Measurements from ENCODE around the gene RBM39.
"Not testable (repeated sequence)": the region's sequence is repeated elsewhere in the genome, so short reads cannot be mapped to it uniquely, and the experiment has no call there.

RBM39 gene

DNA sequence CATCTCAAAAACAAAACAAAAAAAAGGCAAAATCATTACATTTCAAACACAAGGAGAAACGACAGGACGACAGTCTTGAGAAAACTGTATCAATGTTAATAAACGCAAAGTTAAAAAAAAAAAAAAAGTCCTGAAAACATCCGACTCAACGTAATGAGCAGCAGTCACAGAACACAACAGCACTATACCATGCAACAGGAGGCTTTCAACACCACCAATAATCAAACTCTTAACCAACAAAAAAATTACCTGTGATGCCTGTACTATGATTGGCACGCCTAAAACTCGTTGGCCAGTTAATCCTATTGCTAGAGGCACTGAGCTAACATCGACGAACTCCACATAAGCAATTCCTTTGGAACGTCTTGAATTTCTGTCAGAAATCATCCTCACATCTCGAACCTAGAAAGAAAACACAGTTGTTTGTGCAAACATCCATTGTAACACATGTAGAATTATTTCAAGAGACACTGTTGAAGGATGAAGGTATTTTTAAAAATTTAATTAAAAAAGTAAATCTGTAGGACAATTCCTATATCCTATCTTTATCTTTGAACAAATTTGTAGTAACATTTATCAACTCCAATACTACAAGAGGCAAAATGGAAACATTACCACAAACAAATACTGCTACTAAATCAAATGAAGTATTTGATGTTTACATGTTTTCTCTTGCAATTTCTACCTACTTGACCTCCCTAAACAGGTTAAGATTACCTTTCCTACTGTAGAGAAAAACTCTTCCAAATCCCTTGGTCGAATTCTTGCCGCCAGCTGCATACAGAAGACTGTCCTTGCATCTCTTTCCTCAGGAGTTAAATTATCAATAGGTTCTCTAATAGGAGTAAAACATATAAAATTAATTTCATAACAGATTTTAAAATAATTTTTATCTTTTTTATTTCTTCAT is 17.5 kb downstream of the RBM39 start:
- no peak for DNase-seq

DNA sequence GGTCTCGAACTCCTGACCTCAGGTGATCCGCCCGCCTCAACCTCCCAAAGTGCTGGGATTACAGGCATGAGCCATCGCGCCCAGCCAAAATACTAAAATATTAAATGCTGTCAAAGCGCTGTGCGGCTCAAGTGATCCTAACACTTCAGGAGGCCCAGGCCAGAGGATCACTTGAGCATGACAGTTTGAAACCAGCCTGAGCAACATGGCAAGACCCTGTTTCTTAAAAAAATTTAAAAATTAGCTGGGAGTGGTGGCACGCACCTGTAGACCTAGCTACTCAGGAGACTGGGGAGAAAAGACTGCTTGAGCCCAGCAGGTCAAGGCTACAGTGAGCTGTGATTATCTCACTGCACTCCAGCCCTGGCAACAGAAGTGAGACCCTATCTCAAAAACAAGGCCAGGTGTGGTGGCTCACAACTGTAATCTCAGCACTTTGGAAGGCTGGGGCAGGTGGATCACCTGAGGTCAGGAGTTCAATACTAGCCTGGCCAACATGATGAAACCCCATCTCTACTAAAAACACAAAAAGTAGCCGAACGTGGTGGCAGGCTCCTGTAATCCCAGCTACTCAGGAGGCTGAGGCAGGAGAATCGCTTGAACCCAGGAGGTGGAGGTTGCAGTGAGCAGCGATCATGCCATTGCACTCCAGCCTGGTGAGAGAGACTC is 18.3 kb downstream of the RBM39 start:
- not testable (repeated sequence) for DNase-seq

DNA sequence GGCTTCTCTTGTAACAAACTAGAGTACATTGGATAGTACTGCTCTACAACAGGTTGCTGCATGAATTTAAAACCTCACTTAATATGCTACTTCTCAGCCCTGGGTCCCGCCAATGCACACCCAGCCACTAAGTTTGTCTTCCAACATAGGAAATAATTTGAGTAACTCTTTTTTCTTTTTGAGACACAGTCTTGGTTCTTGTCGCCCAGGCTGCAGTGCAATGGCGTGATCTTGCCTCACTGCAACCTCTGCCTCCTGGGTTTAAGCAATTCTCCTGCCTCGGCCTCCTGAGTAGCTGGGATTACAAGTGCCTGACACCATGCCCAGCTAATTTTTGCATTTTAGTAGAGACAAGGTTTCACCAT is 18.8 kb downstream of the RBM39 start:
- not testable (repeated sequence) for DNase-seq

DNA sequence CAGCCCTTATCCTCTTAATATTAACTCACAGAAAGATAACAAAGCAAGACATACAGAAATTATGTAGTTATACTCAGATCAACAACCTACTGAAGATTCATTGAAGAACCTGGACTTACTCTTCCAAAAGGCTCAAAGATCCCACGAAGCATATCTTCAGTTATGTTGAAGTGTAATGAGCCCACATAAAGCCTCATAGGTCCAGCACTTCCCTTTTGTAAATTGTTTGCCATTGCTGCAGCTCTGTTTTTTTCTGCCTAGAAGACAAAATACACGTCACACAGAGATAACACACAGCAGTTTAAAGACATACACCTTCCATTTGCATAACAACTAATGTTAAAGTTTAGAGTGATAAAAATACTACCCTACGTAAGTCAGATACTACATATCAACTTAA is 20.4 kb downstream of the RBM39 start:
- DNase-seq, result no peak

DNA sequence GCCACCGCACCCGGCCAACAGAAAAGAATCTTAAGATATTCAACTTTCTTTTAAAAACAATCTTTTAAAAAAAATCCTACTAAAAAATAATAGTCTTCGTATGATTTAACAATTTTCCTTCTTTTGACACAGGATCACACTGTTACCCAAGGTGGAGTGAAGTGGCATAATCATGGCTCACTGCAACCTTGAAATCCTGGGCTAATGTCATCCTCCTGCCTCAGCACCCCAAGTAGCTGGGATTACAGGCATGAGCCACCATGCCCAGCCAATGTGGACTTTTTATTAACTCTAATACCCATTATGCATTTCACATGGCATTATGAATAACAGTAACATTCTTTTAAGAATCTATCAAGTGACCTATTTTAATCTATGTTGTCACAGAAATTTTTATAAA is 20.8 kb downstream of the RBM39 start:
- no peak for DNase-seq

DNA sequence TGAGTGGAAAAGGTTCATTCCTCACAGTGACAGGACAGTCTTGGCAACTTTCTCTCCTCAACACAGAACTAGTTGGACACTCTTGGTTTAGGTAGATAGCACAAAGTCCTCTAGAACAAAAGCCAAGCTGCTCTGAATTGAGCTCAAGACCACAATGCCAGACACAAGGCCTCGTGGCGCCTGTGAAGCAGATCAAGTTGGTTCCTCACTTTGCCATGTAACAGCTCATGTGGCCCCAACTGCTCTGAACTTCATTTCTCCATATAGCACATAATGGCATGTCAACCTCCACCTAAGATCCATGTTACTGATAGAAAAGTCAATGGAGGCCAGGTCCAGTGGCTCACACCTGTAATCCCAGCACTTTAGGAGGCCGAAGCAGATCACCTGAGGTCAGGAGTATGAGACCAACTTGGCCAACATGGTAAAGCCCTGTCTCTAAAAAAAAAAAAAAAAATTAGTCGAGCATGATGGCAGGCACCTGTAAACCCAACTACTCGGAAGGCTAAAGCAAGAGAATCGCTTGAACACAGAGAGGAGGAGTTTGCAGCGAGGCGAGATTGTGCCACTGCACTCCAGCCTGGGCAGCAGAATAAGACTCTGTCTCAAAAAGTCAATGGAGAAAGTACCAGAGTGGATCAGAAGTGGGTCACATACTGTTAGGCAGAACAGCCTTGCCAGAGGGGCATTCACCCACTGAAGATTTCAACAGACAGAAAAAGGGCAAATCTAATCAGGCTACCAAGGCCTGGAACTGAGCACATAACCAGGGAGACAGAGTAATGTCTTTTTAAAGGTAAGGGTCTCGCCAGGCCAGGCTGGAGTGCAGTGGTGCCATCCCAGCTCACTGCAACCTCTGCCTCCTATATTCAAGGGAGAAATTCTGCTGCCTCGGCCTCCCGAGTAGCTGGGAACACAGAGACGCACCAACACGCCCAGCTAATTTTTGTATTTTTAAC is 21.6 kb downstream of the RBM39 start:
- no peak for DNase-seq

DNA sequence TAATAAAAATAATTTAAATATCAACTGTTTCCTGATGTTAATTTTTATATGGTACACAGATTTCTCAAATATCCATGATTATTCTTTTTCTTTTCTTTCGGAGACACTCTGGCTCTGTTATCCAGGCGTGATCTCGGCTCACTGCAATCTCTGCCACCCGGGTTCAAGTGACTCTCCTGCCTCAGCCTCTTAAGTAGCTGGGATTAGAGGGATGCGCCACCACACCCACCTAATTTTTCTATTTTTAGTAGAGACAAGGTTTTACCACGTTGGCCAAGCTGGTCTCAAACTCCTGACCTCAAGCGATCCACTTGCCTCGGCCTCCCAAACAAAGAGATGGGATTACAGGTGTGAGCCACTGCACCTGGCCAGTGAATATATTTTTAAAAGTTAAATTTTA is 22.3 kb downstream of the RBM39 start:
- no peak for DNase-seq

DNA sequence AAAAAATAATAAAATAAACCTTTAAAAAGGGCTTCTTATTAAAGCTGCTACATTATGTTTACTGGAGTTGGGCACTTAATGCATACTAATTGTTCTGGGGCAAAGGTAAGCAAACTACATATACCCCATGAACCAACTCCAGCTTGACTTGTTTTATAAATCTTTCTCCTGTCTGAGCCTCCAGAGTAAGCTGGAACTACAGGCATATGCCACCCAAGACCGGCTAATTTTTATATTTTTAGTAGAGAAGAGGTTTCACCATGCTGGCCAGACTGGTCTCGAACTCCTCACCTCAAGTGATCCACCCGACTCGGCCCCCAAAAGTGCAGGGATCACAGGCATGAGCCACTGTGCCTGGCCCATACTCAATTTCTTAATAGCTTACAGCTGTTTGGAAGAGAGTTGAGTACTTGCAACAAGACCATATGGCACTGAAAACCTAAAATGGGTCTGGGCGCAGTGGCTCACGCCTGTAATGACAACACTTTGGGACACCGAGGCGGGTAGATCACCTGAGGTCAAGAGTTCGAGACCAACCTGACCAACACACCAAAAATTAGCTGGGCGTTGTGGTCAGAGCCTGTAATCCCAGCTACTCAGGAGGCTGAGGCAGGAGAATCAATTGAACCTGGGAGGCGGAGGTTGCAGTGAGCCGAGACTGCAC is 23.0 kb downstream of the RBM39 start:
- DNase-seq, result no peak

DNA sequence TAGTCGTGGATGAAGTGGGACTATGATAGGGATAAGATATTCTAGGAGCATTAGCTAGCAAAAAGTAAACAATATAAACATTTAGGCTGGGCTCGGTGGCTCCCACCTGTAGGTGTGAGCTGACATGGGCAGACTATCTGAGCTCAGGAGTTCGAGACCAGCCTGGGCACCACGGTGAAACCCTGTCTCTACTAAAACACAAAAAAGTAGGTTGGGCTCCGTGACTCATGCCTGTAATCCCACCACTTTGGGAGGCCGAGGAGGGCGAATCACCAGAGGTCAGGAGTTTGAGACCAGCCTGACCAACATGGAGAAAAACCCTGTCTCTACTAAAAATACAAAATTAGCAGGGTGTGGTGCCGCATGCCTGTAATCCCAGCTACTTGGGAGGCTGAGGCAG is 23.7 kb downstream of the RBM39 start:
- not testable (repeated sequence) for DNase-seq

DNA sequence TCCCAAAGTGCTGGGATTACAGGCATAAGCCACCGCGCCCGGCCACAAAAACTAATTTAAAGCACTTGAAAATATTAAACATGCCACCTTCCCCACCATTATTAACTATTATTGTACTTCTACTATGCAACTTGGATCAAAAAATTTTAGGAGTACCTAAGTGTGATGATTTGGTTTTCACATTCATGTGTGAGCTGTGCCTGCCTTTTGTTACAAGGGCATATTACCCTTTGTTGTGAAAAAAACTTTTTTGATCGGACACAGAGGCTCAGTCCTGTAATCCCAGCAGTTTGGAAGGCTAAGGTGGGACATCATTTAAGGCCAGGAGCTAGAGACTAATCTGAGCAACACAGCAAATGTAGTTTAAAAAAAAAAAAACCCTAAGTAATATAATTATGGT is 25.7 kb downstream of the RBM39 start:
- DNase-seq, result no peak

DNA sequence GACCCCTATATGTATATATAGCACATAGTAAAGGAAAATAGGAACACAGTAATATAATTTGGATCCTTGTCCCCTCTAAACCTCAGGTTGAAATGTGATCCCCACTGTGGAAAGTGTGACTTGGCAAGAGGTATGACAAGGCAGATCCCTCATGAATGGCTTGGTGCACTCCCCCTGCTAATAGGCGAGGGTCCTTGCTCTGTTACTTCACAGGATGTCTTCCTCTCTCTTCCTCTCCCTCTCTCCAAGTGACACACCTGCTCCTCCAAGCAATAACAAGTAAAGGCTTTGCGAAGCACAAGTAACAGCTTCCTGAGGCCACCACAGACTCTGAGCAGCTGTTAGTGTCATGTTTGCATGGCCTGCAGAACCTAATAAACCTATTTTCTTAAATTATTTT is 26.4 kb downstream of the RBM39 start:
- DNase-seq, result no peak

DNA sequence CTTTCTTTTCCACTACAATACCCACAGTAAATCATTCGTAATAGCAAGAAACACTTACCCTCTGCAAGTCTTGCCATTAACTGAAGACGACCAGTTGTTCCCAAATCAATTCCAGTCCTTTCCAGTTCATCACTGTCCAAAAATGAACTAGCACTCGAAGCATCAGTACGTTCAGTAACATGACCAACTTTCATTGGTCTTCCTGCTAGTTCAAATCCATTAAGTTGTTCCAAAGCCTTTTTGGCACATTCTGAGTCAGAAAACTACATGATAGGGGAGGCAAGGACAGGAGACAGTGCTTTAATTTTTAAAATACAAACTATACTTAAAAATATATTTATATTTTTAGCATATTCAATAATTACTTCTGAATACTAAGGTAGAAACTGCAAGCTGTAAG is 27.9 kb downstream of the RBM39 start:
- DNase-seq, result no peak

DNA sequence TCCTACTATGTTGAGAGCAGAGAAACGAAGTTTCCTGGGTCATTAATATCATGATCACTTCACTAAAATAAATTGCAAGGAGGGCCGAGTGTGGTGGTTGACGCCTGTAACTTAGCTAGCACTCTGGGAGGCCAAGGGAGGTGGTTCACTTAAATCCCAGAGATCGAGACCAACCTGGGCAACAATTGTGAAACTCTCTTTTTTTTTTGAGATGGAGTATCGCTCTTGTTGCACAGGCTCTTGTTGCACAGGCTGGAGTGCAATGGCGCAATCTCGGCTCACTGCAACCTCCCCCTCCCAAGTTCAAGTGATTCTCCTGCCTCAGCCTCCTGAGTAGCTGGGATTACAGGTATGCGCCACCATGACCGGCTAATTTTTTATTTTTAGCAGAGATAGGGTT is 28.9 kb downstream of the RBM39 start:
- not testable (repeated sequence) for DNase-seq

DNA sequence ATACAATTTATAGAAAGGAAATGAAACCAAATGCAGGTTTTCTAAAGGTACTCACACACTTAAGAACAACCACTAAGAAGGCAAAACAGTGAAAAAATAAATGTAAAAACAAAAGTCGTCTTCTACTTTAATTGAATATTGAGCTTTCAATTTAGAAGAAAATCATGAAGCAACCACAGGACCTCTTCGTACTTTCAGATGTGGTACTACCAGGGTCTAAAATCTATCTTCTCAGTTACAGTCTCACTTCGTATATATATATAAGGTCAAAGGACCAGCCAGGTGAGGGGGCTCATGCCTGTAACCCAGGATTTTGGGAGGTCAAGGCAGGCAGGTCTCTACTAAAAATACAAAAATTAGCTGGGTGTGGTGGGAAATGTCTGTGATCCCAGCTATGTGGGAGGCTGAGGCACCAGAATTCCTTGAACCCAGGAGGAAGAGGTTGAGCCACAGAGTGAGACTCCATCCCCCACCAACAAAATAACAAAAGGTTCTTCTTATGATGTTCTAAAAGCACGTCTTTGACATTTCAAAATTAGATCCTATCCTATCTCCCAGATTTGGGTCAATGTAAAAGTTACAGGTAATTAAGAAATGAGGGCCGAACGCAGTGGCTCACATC is 30.4 kb downstream of the RBM39 start:
- no peak for DNase-seq

DNA sequence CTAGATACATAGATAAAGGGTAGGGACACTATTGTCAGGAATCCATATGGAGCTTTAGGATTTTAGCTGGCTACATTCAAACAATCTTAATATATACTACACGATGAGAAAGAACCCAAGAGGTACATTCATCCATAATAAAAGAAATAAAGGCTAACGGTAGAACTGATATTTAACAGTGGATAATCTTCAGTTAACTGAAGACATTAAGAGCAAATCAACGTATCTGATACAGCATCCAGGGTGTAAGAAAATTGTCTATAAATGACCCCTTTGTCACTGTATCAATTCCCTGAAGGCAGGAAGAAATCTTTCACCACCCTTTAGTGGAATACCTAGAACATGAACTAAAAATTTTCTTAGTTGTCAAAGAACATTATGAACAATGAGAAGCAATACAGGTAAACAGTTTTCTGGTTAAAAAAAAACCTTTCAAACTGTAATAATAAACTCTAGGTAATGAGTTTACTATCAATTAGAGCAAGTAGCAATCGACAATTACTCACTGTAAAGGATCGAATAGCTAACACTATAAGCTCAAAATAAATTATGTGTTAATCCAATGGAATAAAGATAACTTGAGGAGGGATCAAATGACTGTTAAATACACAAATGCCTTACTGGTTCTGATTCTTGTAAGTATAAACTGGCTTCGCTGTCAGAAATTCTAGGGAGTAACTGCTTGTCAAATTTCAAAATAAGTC is 31.0 kb downstream of the RBM39 start:
- no peak for DNase-seq

DNA sequence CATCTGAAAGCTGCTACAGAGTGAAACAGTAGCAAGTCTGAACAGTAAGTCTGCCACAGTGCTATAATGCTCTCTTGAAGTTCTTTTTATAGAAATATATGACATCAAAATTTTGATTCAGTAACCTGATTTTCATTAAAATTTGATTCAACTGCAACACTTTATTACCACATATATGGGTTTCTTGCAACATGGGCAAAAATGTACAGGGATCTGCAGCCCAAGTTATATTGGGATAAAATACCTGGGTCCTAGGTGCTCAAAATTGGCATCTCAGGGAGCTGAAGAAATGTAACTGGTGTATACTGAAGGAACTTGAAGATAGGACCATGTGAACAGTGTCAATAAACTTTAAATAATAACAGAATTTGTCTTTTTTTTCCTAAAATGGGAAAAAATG is 32.0 kb downstream of the RBM39 start:
- no peak for DNase-seq

DNA sequence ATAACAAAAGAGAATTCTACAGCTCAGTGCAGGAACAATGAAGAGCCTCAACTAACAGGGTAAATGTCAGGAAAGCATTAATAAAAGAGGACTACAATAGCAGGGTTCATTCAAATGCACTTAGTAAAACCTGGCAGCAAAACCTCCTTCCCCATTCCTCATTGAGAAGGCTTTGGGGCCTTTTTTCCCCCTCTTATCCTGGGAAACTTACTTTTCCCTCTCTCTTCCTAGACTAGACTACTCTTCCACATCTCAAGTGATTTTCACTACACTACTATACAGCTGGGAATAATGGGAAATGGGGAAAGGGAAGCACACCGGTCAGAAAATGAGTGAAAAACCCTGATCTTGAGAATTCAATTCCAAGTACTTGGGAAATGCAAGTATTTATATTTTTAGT is 32.8 kb downstream of the RBM39 start:
- DNase-seq, result no peak

DNA sequence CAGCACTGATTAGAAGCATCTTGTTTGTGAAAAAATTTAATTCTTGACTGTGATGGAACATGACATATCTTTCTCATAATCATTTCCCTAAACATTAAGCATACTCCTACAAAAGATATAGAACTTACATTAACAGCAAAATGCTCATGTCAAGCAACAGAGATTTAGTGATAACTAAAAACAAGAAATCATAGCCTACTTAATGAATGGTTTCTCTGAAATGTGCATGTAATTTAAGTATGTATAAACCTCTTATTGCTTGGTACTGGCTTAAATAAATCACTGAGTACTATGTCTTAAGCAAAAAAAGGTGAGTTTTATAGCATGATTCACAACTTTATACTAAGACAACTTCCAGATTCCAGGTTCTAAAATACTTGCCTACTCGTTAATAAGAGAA is 33.6 kb downstream of the RBM39 start:
- no peak for DNase-seq

DNA sequence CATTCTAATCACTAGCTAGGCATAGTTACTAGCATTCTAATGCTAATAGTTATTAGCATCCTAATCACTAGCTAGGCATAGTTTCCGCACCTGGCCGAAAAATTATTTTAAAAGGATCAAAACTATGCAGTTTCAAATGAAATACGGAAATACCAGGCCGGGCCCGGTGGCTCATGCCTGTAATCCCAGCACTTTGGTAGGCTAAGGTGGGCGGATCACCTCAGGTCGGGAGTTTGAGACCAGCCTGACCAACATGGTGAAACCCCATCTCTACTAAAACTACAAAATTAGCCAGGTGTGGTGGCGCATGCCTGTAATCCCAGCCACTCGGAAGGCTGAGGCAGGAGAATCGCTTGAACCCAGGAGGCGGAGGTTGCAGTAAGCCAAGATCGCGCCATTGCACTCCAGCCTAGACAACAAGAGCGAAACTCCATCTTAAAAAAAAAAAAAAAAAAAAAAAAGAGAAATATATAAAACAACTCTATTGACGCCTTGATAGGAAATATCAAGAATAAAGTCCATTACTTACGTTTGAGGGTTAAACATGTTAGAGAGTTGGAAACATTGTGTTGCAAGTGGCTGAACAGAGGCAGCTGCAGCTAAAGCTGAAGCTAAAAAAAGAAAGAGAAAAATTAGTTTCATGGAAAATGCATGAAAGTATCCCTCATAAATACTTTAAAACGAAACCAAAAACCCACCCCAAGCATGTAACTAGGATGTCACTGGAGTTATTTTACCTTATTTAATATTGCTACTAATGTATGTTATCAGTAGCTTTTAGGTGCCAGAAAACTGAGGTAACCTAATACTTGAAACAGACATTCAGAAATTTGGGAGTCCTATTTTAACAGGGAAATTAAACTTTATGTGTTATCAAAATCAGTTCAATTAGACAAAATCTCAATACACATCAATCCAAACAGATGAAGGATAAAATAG is 35.2 kb downstream of the RBM39 start:
- not testable (repeated sequence) for DNase-seq

DNA sequence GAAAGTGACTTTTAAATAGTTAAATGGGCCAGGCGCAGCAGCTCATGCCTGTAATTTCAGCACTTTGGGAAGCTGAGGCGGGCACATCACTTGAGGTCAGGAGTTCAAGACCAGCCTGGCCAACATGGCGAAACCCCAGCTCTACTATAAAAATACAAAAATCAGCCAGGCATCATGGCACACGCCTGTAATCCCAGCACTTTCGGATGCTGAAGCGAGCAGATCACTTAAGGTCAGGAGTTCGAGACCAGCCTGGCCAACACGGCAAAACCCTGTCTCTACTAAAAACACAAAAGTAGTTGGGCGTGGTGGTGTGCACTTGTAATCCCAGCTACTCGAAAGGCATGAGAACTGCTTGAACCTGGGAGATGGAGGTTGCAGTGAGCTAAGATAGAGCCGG is 36.2 kb downstream of the RBM39 start:
- DNase-seq, result not testable (repeated sequence)

All from CD4-positive, alpha-beta T cell treated with Interleukin-12 subunit alpha and Interleukin-12 subunit beta, for 1 hour (primary cell).